Liver (tissue), 9 donors: ENCODE results near the gene ATOH8. TPM values are rescaled to one million over a fixed set of nuclear protein-coding genes. Genes with fewer than 3 reads are reported as not detected.

Experiments used
- DNase-seq: peaks from one replicate; pipeline ENCODE4 v3.0.0-alpha.2; 2017; ENCODE audit warnings: low spot score
- H3K27ac ChIP-seq, 2 donors: one replicate each; pipeline ENCODE4 v1.7.0; 2013; ENCODE audit warnings: inconsistent platforms in 2 of 2, low read length in 2 of 2, control low read depth in 1 of 2, low read depth in 1 of 2, mild to moderate bottlenecking in 1 of 2
- H3K27me3 ChIP-seq, 4 donors: one replicate each; pipeline versions ENCODE4 v1.6.1 to v1.7.0; 2013; ENCODE audit warnings: low read length in 3 of 4, inconsistent platforms in 1 of 4, mild to moderate bottlenecking in 1 of 4, moderate library complexity in 1 of 4; ENCODE audit not compliant: control insufficient read depth in 4 of 4, insufficient read depth in 4 of 4
- H3K36me3 ChIP-seq, 4 donors: one replicate each; pipeline versions ENCODE4 v1.6.1 to v1.7.0; 2013; ENCODE audit warnings: low read length in 3 of 4, mild to moderate bottlenecking in 3 of 4, low read depth in 1 of 4, moderate library complexity in 1 of 4; ENCODE audit not compliant: control insufficient read depth in 4 of 4, insufficient read depth in 3 of 4
- H3K4me1 ChIP-seq, 4 donors: one replicate each; pipeline versions ENCODE4 v1.6.1 to v1.7.0; 2013; ENCODE audit warnings: low read length in 3 of 4, mild to moderate bottlenecking in 3 of 4, moderate library complexity in 1 of 4; ENCODE audit not compliant: control insufficient read depth in 4 of 4, insufficient read depth in 4 of 4
- H3K4me3 ChIP-seq, 3 donors: one replicate each; pipeline versions ENCODE4 v1.6.1 to v1.7.0; 2013; ENCODE audit warnings: low read length in 3 of 3, control low read depth in 1 of 3, low read depth in 1 of 3, mild to moderate bottlenecking in 1 of 3
- H3K9ac ChIP-seq, 2 donors: one replicate each; pipeline ENCODE4 v1.7.0; 2013; ENCODE audit warnings: low read length in 2 of 2, mild to moderate bottlenecking in 2 of 2, moderate library complexity in 2 of 2, control low read depth in 1 of 2, low read depth in 1 of 2
- H3K9me3 ChIP-seq, 4 donors: one replicate each; pipeline versions ENCODE4 v1.6.1 to v1.7.0; 2013; ENCODE audit warnings: low read length in 3 of 4; ENCODE audit not compliant: control insufficient read depth in 4 of 4
- ATF3 ChIP-seq: IDR thresholded peaks from 2 replicates; pipeline ENCODE4 v1.6.1; 2016; ENCODE audit warnings: antibody characterized with exemption
- CTCF ChIP-seq: fragments of 150-350 bp; IDR thresholded peaks from 2 replicates; pipeline ENCODE4 v1.5.1; 2017; ENCODE audit warnings: improper control_type of control experiment, low read depth, low read length; ENCODE audit not compliant: missing input control
- EGR1 ChIP-seq, 2 donors: IDR thresholded peaks; 2 replicates each; pipeline ENCODE4 v1.6.1; 2016 to 2018; ENCODE audit warnings: antibody characterized with exemption in 2 of 2, low read depth in 2 of 2
- FOXA1 ChIP-seq: IDR thresholded peaks from 2 replicates; pipeline ENCODE4 v1.6.1; 2016; ENCODE audit warnings: antibody characterized with exemption
- HNF4A ChIP-seq, 2 donors: conservative IDR thresholded peaks; 2 replicates each; pipeline ENCODE4 v1.6.1; 2016; ENCODE audit warnings: antibody characterized with exemption in 2 of 2, mild to moderate bottlenecking in 2 of 2
- HNF4G ChIP-seq: IDR thresholded peaks from 2 replicates; pipeline ENCODE4 v1.6.1; 2016; ENCODE audit warnings: antibody characterized with exemption
- JUND ChIP-seq, 2 donors: IDR thresholded peaks; 2 replicates each; pipeline ENCODE4 v1.6.1; 2016; ENCODE audit warnings: antibody characterized with exemption in 2 of 2
- NR2F2 ChIP-seq: IDR thresholded peaks from 2 replicates; pipeline ENCODE4 v1.6.1; 2016; ENCODE audit warnings: antibody characterized with exemption
- RAD21 ChIP-seq, 2 donors: IDR thresholded peaks; 2 replicates each; pipeline ENCODE4 v1.6.1; 2016; ENCODE audit warnings: antibody characterized with exemption in 2 of 2, mild to moderate bottlenecking in 2 of 2
- RXRA ChIP-seq, 2 donors: IDR thresholded peaks; 2 replicates each; pipeline ENCODE4 v1.6.1; 2017 to 2018; ENCODE audit warnings: antibody characterized with exemption in 2 of 2, mild to moderate bottlenecking in 1 of 2
- TAF1 ChIP-seq: conservative IDR thresholded peaks from 2 replicates; pipeline ENCODE4 v1.6.1; 2016; ENCODE audit warnings: antibody characterized with exemption, mild to moderate bottlenecking
- YY1 ChIP-seq: IDR thresholded peaks from 2 replicates; pipeline ENCODE4 v1.6.1; 2016; ENCODE audit warnings: antibody characterized with exemption, mild to moderate bottlenecking
- WGBS: extraction: QIAGEN DNeasy Blood & Tissue Kit; methylation state at CpG from one replicate; pipeline ENCODE4 v1.1.7; 2013; 5-methylcytosine and 5-hydroxymethylcytosine counted together
- polyA plus RNA-seq, 2 donors: library from polyadenylated mRNA; stranded (reverse) in 1 of 2; unstranded in 1 of 2; fragments of 200-250 nt in 1 of 2; fragments of >200 nt in 1 of 2; fragmentation: Nextera tagmentation in 1 of 2; extraction: Ambion mirVana in 1 of 2; gene quantifications; one replicate each; pipeline versions ENCODE4 v1.2.1 to v1.2.3, GENCODE V29; 2013 to 2015
- total RNA-seq, 2 donors: library from RNA; depleted of rRNA; stranded (reverse); fragments of >200 nt; gene quantifications; one replicate each; pipeline ENCODE4 v1.2.3, GENCODE V29; 2014
- TF ChIP-seq, protein P1 (sequence below): IDR thresholded peaks from 2 replicates; pipeline ENCODE4 v1.6.1; 2016; ENCODE audit warnings: antibody characterized with exemption
- TF ChIP-seq, protein P2 (sequence below): IDR thresholded peaks from 2 replicates; pipeline ENCODE4 v1.6.1; 2016; ENCODE audit warnings: antibody characterized with exemption
- donor health status: healthy.
- donor health status: healthy.
- donor health status: healthy.
- donor health status: healthy.
- donor health status: healthy.

ATOH8 gene
- total and polyA plus RNA-seq, 4 donors = 0.33 to 37.7 (median 26.8) TPM

- TF ChIP-seq NR2F2 (peak; percentile 52), TAF1 (no peak), FOXA1 (no peak), HNF4A (conservative IDR thresholded peaks at IDR 0.05) (no peak), HNF4G (no peak), ATF3 (no peak)
- TF ChIP-seq, protein P1, sequence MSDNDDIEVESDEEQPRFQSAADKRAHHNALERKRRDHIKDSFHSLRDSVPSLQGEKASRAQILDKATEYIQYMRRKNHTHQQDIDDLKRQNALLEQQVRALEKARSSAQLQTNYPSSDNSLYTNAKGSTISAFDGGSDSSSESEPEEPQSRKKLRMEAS = no peak
- peaks cover 37 to 62% (median 55%) of the 10 kb centered on the region in 4 donors for H3K4me1 ChIP-seq
- no peaks in the 10 kb centered on the region for H3K9me3 ChIP-seq
- DNase-seq = no peak
- H3K9ac ChIP-seq = no peak overlapping the region
- peaks cover 0 to 9% (median 3%) of the 10 kb centered on the region in 4 donors for H3K36me3 ChIP-seq
- H3K27me3 ChIP-seq = no peaks in the 10 kb centered on the region
- no peak overlapping the region for H3K27ac ChIP-seq
- 48% methylated on average over 8 of the region's 8 CpGs for WGBS
- H3K4me3 ChIP-seq = no peak overlapping the region
These were observed 14.9 kb downstream of the ATOH8 start for GRCh38 chr2:85768713-85769112.

GRCh38 chr2:85769236-85769982 lies 15.6 kb downstream of the ATOH8 start:
- Histone ChIP-seq H3K9me3 (no peaks in the 10 kb centered on the region), H3K9ac (no peak overlapping the region), H3K4me1 (peaks cover 38 to 67% (median 57%) of the 10 kb centered on the region in 4 donors), H3K4me3 (no peak overlapping the region), H3K27ac (no peak overlapping the region), H3K36me3 (peaks cover 0 to 6% (median under 1%) of the 10 kb centered on the region in 4 donors), H3K27me3 (no peaks in the 10 kb centered on the region)
- TF ChIP-seq EGR1 (IDR thresholded peaks at IDR 0.05; ENCODE audit: low read depth in 2 of 2) = no peak
- TF ChIP-seq CTCF = peak; percentile 20
- 86% methylated on average over 12 of the region's 12 CpGs for WGBS
- no peak for DNase-seq

- 76% methylated on average over 7 of the region's 7 CpGs for WGBS
- H3K9ac ChIP-seq = no peak overlapping the region
- H3K9me3 ChIP-seq = no peaks in the 10 kb centered on the region
- DNase-seq = no peak
- H3K27ac ChIP-seq = no peak overlapping the region
- peaks cover 42 to 68% (median 57%) of the 10 kb centered on the region in 4 donors for H3K4me1 ChIP-seq
- peaks cover 0 to 6% (median 0%) of the 10 kb centered on the region in 4 donors for H3K36me3 ChIP-seq
- TF ChIP-seq, protein P1 = peak; percentile 25
- no peak for TF ChIP-seq TAF1
- no peaks in the 10 kb centered on the region for H3K27me3 ChIP-seq
- no peak overlapping the region for H3K4me3 ChIP-seq
These were observed 16.2 kb downstream of the ATOH8 start for GRCh38 chr2:85769983-85770362.

- Histone ChIP-seq H3K36me3 (peaks cover 0 to 6% (median 0%) of the 10 kb centered on the region in 4 donors), H3K9me3 (no peaks in the 10 kb centered on the region), H3K27ac (peak overlapping the region in 1 of 2 donors; percentile 85), H3K9ac (no peak overlapping the region), H3K4me3 (no peak overlapping the region), H3K27me3 (no peaks in the 10 kb centered on the region), H3K4me1 (peaks cover 42 to 66% (median 57%) of the 10 kb centered on the region in 4 donors)
- 66% methylated on average over 12 of the region's 12 CpGs for WGBS
- DNase-seq = no peak
- TF ChIP-seq, protein P2, sequence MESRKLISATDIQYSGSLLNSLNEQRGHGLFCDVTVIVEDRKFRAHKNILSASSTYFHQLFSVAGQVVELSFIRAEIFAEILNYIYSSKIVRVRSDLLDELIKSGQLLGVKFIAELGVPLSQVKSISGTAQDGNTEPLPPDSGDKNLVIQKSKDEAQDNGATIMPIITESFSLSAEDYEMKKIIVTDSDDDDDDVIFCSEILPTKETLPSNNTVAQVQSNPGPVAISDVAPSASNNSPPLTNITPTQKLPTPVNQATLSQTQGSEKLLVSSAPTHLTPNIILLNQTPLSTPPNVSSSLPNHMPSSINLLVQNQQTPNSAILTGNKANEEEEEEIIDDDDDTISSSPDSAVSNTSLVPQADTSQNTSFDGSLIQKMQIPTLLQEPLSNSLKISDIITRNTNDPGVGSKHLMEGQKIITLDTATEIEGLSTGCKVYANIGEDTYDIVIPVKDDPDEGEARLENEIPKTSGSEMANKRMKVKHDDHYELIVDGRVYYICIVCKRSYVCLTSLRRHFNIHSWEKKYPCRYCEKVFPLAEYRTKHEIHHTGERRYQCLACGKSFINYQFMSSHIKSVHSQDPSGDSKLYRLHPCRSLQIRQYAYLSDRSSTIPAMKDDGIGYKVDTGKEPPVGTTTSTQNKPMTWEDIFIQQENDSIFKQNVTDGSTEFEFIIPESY = no peak
- TF ChIP-seq JUND (IDR thresholded peaks at IDR 0.05) (no peak), EGR1 (IDR thresholded peaks at IDR 0.05; ENCODE audit: low read depth in 2 of 2) (no peak), HNF4A (conservative IDR thresholded peaks at IDR 0.05) (no peak), YY1 (no peak), NR2F2 (no peak), RXRA (IDR thresholded peaks at IDR 0.05) (no peak), RAD21 (IDR thresholded peaks at IDR 0.05) (no peak), CTCF (no peak), TAF1 (no peak), HNF4G (no peak), ATF3 (no peak)
These were observed 16.6 kb downstream of the ATOH8 start for GRCh38 chr2:85770369-85770768.
